ENCODE results near the gene PIGU. TPM values are rescaled to one million over a fixed set of nuclear protein-coding genes. Genes with fewer than 3 reads are reported as not detected.

The PIGU gene
- total and polyA plus RNA-seq, 9 of the 15 experiments (the other 6 are each of a cell fraction or from before 2014, with no cell fraction given), result 6.5 to 100 (median 28.1) TPM

DNA sequence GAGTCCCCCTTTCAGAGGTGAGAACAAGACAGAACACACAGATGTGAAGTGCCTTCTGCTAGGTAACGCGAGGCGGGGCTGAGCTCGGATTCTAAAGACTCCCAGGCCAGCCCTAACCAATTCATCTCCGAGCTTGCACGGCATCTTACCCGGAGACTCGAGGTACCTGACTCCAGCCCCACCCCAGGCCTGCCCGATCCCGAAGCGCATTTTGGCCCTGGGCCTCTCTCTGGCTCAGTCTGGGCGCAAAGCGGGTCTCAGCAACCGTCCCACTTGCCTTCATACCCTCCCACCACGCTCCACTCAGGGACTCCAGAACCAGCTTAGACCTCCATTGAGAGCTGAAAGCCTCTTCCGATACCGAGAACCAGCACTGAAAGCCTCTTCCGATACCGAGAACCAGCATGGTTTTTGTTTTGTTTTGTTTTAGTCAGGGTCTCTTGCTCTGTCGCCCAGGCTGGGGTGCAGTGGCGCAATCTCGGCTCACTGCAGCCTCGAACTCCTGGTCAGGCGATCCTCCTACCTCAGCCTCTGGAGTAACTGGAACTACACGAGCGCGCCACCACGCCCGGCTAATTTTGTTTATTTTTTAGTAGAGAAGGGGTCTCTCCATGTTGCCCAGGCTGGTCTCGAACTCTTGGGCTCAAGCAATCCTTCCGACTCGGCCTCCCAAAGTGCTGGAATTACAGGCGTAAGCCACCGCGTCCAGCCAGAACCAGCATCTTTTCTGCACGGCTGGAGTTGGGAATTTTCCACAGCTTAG, 161.2 kb downstream of the PIGU start:
- peaks cover 51% of the 10 kb centered on the region for H3K79me2 ChIP-seq (ENCODE audit: control insufficient read depth, insufficient read depth, low read length)
- peak overlapping the region; percentile 67 for H3K4me3 ChIP-seq
- DNase-seq (ENCODE audit: extremely low read depth in 1 of 4, low spot score in 3 of 4) (peak; percentile 65 to 83 (median 72)), ATAC-seq (peak; percentile 88), FAIRE-seq (peak; percentile 82)
- peaks cover 15% of the 10 kb centered on the region; the same call in 2 of the 3 replicates for H3K36me3 ChIP-seq (ENCODE audit: control insufficient read depth, insufficient read depth, low read length)
- in situ Hi-C loops (cut with MboI), result loop anchor here (5.0 kb wide), 1 partner anchor 213 kb away; the partner anchor contains the start of gene AHCY
- H3K27me3 ChIP-seq (ENCODE audit: control insufficient read depth in 2 of 2, insufficient read depth in 2 of 2, low read length in 2 of 2), result no peaks in the 10 kb centered on the region
- H3K4me2 ChIP-seq (ENCODE audit: insufficient read depth, low read length), result peak overlapping the region; percentile 99
- ChIA-PET POLR2A (interaction anchor here (0.6 to 2.5 kb wide), 16 partner anchors 9 to 352 kb away, joined by 3 to 8 read pairs (median 4); partner anchors contain the start of genes AHCY and TP53INP2), CTCF (ENCODE audit: low intra/inter-chr PET ratio) (interaction anchor here (0.7 kb wide), 1 partner anchor 152 kb away, joined by 3 read pairs; the partner anchor contains the start of gene ITCH)
- H3K4me1 ChIP-seq (replicated peaks in 1 of 2; ENCODE audit: control insufficient read depth in 2 of 2, insufficient read depth in 2 of 2, low read length in 2 of 2), result peaks cover 12 to 18% of the 10 kb centered on the region in 2 experiments; a peak in 4 of 5 replicates
- no peaks in the 10 kb centered on the region for H4K20me1 ChIP-seq (replicated peaks; ENCODE audit: control insufficient read depth, insufficient read depth, low read length)
- no peaks in the 10 kb centered on the region for H3K9me1 ChIP-seq (ENCODE audit: control insufficient read depth, insufficient read depth, low read length)
- H3K9ac ChIP-seq (ENCODE audit: insufficient read depth in 1 of 2, low read depth in 2 of 2, low read length in 2 of 2), result peak overlapping the region; percentile 79 to 97
- intact Hi-C loops (cut with micrococcal nuclease), result loop anchor here (5.0 kb wide), 1 partner anchor 43 kb away; no protein-coding TSS in a partner anchor
- TSS peak; percentile 78 for BruUV-seq (replicated peaks)
- H3K27ac ChIP-seq (ENCODE audit: extremely low read depth, low read depth, low read length), result peak overlapping the region; percentile 80
- peak overlapping the region; percentile 96 for H2AFZ ChIP-seq (ENCODE audit: low read depth, low read length)
- H3K9me3 ChIP-seq (replicated peaks; ENCODE audit: control insufficient read depth, insufficient read depth, low read depth, low read length), result no peaks in the 10 kb centered on the region
- 2% methylated on average over 36 of the region's 36 CpGs for WGBS (ENCODE audit: insufficient coverage, low coverage, missing lambda C conversion rate)
- TF ChIP-seq, protein P1, sequence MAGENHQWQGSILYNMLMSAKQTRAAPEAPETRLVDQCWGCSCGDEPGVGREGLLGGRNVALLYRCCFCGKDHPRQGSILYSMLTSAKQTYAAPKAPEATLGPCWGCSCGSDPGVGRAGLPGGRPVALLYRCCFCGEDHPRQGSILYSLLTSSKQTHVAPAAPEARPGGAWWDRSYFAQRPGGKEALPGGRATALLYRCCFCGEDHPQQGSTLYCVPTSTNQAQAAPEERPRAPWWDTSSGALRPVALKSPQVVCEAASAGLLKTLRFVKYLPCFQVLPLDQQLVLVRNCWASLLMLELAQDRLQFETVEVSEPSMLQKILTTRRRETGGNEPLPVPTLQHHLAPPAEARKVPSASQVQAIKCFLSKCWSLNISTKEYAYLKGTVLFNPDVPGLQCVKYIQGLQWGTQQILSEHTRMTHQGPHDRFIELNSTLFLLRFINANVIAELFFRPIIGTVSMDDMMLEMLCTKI (IDR thresholded peaks at IDR 0.05; ENCODE audit: partially characterized antibody), result no peak
- TF ChIP-seq, protein P2, sequence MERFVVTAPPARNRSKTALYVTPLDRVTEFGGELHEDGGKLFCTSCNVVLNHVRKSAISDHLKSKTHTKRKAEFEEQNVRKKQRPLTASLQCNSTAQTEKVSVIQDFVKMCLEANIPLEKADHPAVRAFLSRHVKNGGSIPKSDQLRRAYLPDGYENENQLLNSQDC (CRISPR knock-in tag; IDR thresholded peaks at IDR 0.05), result no peak
- no peak for TF ChIP-seq SAP30 (IDR thresholded peaks at IDR 0.05; ENCODE audit: borderline replicate concordance, insufficient read depth, low read depth, low read length, poor library complexity, severe bottlenecking)
- TF ChIP-seq CBX8 (IDR thresholded peaks at IDR 0.05; ENCODE audit: borderline replicate concordance, extremely low read depth, low read depth, low read length, poor library complexity, severe bottlenecking), result no peak
- TF ChIP-seq HMG20B (CRISPR knock-in tag; IDR thresholded peaks at IDR 0.05), result no peak
- TF ChIP-seq NUFIP1 (IDR thresholded peaks at IDR 0.05; ENCODE audit: partially characterized antibody), result no peak
- no peak for TF ChIP-seq ZNF644 (tag; IDR thresholded peaks at IDR 0.05; ENCODE audit: low read depth)
- TF ChIP-seq ZNF57 (CRISPR knock-in tag; IDR thresholded peaks at IDR 0.05), result no peak
- TF ChIP-seq, protein P3, sequence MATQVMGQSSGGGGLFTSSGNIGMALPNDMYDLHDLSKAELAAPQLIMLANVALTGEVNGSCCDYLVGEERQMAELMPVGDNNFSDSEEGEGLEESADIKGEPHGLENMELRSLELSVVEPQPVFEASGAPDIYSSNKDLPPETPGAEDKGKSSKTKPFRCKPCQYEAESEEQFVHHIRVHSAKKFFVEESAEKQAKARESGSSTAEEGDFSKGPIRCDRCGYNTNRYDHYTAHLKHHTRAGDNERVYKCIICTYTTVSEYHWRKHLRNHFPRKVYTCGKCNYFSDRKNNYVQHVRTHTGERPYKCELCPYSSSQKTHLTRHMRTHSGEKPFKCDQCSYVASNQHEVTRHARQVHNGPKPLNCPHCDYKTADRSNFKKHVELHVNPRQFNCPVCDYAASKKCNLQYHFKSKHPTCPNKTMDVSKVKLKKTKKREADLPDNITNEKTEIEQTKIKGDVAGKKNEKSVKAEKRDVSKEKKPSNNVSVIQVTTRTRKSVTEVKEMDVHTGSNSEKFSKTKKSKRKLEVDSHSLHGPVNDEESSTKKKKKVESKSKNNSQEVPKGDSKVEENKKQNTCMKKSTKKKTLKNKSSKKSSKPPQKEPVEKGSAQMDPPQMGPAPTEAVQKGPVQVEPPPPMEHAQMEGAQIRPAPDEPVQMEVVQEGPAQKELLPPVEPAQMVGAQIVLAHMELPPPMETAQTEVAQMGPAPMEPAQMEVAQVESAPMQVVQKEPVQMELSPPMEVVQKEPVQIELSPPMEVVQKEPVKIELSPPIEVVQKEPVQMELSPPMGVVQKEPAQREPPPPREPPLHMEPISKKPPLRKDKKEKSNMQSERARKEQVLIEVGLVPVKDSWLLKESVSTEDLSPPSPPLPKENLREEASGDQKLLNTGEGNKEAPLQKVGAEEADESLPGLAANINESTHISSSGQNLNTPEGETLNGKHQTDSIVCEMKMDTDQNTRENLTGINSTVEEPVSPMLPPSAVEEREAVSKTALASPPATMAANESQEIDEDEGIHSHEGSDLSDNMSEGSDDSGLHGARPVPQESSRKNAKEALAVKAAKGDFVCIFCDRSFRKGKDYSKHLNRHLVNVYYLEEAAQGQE (IDR thresholded peaks at IDR 0.05; ENCODE audit: borderline replicate concordance), result peak; percentile 87
- TF ChIP-seq, protein P3 (CRISPR knock-in tag; IDR thresholded peaks at IDR 0.05; ENCODE audit: low read depth), result no peak

Data from K562 (cell line).